Middle frontal gyrus (tissue), 1 donor: ENCODE results near the gene ELK3.

Experiments used
- DNase-seq: peaks from one replicate; pipeline ENCODE4 v3.0.0-alpha.2; 2015; ENCODE audit warnings: low spot score; ENCODE audit errors: extremely low spot score

ELK3 gene

GRCh38 chr12:96256672-96257361 is 62.6 kb downstream of the ELK3 start:
- no peak for DNase-seq

GRCh38 chr12:96257550-96258103 is 63.5 kb downstream of the ELK3 start:
- DNase-seq, result no peak

- DNase-seq, result no peak
These were observed 64.2 kb downstream of the ELK3 start for GRCh38 chr12:96258104-96258961.

- no peak for DNase-seq
These were observed 66.1 kb downstream of the ELK3 start for GRCh38 chr12:96260231-96260630.

- DNase-seq, result no peak
These were observed 66.5 kb downstream of the ELK3 start for GRCh38 chr12:96260644-96261043.

GRCh38 chr12:96261557-96261956 is 67.4 kb downstream of the ELK3 start:
- no peak for DNase-seq

GRCh38 chr12:96263449-96263902 is 69.3 kb downstream of the ELK3 start:
- DNase-seq, result no peak

GRCh38 chr12:96265400-96265799 is 71.2 kb downstream of the ELK3 start:
- no peak for DNase-seq

- DNase-seq, result no peak
These were observed 71.7 kb downstream of the ELK3 start for GRCh38 chr12:96265836-96266235.

- DNase-seq, result no peak
These were observed 72.1 kb downstream of the ELK3 start for GRCh38 chr12:96266238-96266637.

- DNase-seq, result no peak
These were observed 77.5 kb downstream of the ELK3 start for GRCh38 chr12:96271469-96272199.

- DNase-seq, result no peak
These were observed 80.2 kb downstream of the ELK3 start for GRCh38 chr12:96274331-96274730.

GRCh38 chr12:96285158-96285557 is 91.0 kb downstream of the ELK3 start:
- DNase-seq, result no peak

GRCh38 chr12:96289067-96289466 is 94.9 kb downstream of the ELK3 start:
- DNase-seq, result no peak

GRCh38 chr12:96293093-96293492 is 98.9 kb downstream of the ELK3 start:
- DNase-seq, result no peak

- DNase-seq, result no peak
These were observed 100.7 kb downstream of the ELK3 start for GRCh38 chr12:96294831-96295230.

- DNase-seq, result no peak
These were observed 101.5 kb downstream of the ELK3 start for GRCh38 chr12:96295532-96296160.

GRCh38 chr12:96297504-96297903 is 103.3 kb downstream of the ELK3 start:
- DNase-seq, result no peak

- no peak for DNase-seq
These were observed 105.9 kb downstream of the ELK3 start for GRCh38 chr12:96300064-96300463.

GRCh38 chr12:96301732-96302131 is 107.6 kb downstream of the ELK3 start:
- DNase-seq, result no peak

- no peak for DNase-seq
These were observed 108.6 kb downstream of the ELK3 start for GRCh38 chr12:96302687-96303310.
